GM12878 (cell line): ENCODE results near the gene TC2N.
A peak's percentile ranks its signal among the peaks of the same experiment; 100 is the strongest.

ENCODE experiments used
- BHLHE40 ChIP-seq, 2 experiments: fragments of 450-650 bp in 1 of 2; IDR thresholded peaks; 2 replicates each; pipeline ENCODE4 v1.6.1; 2011 to 2017; ENCODE audit warnings: low read depth in 2 of 2, borderline replicate concordance in 1 of 2, improper control_type of control experiment in 1 of 2, low read length in 1 of 2, mild to moderate bottlenecking in 1 of 2
- CHD2 ChIP-seq: IDR thresholded peaks from 2 replicates; pipeline ENCODE4 v1.6.1; 2011; ENCODE audit warnings: low read depth, low read length, improper control_type of control experiment, borderline replicate concordance
- CTCF ChIP-seq, 3 experiments: IDR thresholded peaks in 2 of 3; conservative IDR thresholded peaks in 1 of 3; 2 replicates each; pipeline ENCODE4 v1.5.1; 2011; ENCODE audit warnings: low read depth in 3 of 3, low read length in 3 of 3, mild to moderate bottlenecking in 3 of 3, control low read depth in 2 of 3, moderate library complexity in 2 of 3, inconsistent platforms in 1 of 3, mixed read lengths in 1 of 3; ENCODE audit not compliant: control insufficient read depth in 2 of 3, insufficient read depth in 1 of 3; ENCODE audit errors: extremely low read depth in 1 of 3
- EP300 ChIP-seq, 2 experiments: fragments of 150-350 bp in 1 of 2; IDR thresholded peaks; 2 replicates each; pipeline ENCODE4 v1.6.1; 2011 to 2012; ENCODE audit warnings: low read depth in 2 of 2, low read length in 2 of 2, borderline replicate concordance in 1 of 2, improper control_type of control experiment in 1 of 2, inconsistent platforms in 1 of 2; ENCODE audit not compliant: control insufficient read depth in 1 of 2
- EZH2 ChIP-seq: IDR thresholded peaks from 2 replicates; pipeline ENCODE4 v1.6.1; 2012; ENCODE audit warnings: low read depth, mild to moderate bottlenecking, control low read depth, inconsistent platforms, low read length, borderline replicate concordance; ENCODE audit not compliant: control insufficient read depth
- MTA2 ChIP-seq: fragments of 450-650 bp; IDR thresholded peaks from 2 replicates; pipeline ENCODE4 v1.6.1; 2016; ENCODE audit warnings: low read depth, mild to moderate bottlenecking, moderate library complexity
- POLR2AphosphoS5 ChIP-seq: IDR thresholded peaks from 2 replicates; pipeline ENCODE4 v1.6.1; 2011; ENCODE audit warnings: mild to moderate bottlenecking, low read length, inconsistent platforms
- RAD21 ChIP-seq: IDR thresholded peaks from 2 replicates; pipeline ENCODE4 v1.6.1; 2011; ENCODE audit warnings: mild to moderate bottlenecking, low read depth, low read length, moderate library complexity; ENCODE audit not compliant: insufficient read depth
- SUZ12 ChIP-seq: fragments of 200-600 bp; sonication (generic); IDR thresholded peaks from one replicate; pipeline ENCODE4 v1.6.1; 2018; ENCODE audit warnings: antibody characterized with exemption, mild to moderate bottlenecking; ENCODE audit not compliant: unreplicated experiment
- TAF1 ChIP-seq: IDR thresholded peaks from 2 replicates; pipeline ENCODE4 v1.6.1; 2011; ENCODE audit warnings: mild to moderate bottlenecking, low read depth, low read length, borderline replicate concordance
- TARDBP ChIP-seq: IDR thresholded peaks from 2 replicates; pipeline ENCODE4 v1.6.1; 2016; ENCODE audit warnings: borderline replicate concordance
- USF2 ChIP-seq: IDR thresholded peaks from 2 replicates; pipeline ENCODE4 v1.6.1; 2011; ENCODE audit warnings: low read depth, low read length, improper control_type of control experiment, borderline replicate concordance
- TF ChIP-seq, protein P1 (sequence below): IDR thresholded peaks from 2 replicates; pipeline ENCODE4 v1.6.1; 2011; ENCODE audit warnings: low read depth, mild to moderate bottlenecking, low read length, moderate library complexity, borderline replicate concordance; ENCODE audit errors: extremely low read depth
- TF ChIP-seq, protein P2 (sequence below): fragments of 450-650 bp; IDR thresholded peaks from 2 replicates; pipeline ENCODE4 v1.6.1; 2017; ENCODE audit warnings: borderline replicate concordance

DNA sequence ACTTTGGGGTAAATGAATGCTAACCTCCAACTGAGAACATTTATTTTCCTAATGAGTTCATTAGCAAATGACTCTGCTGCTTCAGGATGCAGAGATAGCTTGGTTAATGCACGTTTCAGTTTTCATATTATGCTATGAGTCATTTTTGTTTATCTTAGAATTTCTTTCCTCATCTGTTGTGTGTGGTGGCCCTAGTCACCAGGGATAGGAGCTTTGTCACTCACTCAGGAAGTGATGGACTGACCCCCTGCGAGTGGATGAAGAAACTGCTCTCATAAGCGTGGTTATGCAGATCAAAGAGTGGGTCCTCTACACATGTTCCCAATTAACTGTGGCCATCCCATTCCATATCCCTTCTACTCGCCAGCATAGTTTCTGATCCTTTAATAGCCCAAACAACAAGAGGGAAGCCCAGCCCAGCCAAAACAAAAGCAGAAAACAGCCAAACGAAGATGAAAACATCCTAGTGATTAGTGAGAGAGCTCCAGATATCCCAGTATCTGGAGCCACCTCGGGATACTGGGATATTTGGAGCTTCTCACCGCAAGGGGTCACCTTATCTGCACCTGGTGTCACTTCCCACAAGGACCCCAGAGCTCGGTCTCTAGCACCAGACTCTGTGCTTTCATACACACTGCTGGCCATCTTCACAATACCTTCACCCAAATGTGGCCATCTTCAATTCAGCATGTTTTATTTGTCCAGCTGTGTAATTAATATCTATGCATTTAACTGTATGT lies 8.6 kb downstream of the TC2N start:
- no peak for TF ChIP-seq TAF1
- TF ChIP-seq, protein P1, sequence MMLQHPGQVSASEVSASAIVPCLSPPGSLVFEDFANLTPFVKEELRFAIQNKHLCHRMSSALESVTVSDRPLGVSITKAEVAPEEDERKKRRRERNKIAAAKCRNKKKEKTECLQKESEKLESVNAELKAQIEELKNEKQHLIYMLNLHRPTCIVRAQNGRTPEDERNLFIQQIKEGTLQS, result no peak
- TF ChIP-seq RAD21, result peak; percentile 64
- peak in 2 of 3 experiments; percentile 32 to 51; a peak in 4 of 6 replicates for TF ChIP-seq CTCF (IDR thresholded peaks at IDR 0.05 in 2 of 3, conservative IDR thresholded peaks at IDR 0.05 in 1 of 3; ENCODE audit: control insufficient read depth in 2 of 3, extremely low read depth in 1 of 3, insufficient read depth in 1 of 3, low read depth in 3 of 3, low read length in 3 of 3)
- no peak for TF ChIP-seq POLR2AphosphoS5
- no peak for TF ChIP-seq USF2
- TF ChIP-seq TARDBP, result no peak
- TF ChIP-seq, protein P2, sequence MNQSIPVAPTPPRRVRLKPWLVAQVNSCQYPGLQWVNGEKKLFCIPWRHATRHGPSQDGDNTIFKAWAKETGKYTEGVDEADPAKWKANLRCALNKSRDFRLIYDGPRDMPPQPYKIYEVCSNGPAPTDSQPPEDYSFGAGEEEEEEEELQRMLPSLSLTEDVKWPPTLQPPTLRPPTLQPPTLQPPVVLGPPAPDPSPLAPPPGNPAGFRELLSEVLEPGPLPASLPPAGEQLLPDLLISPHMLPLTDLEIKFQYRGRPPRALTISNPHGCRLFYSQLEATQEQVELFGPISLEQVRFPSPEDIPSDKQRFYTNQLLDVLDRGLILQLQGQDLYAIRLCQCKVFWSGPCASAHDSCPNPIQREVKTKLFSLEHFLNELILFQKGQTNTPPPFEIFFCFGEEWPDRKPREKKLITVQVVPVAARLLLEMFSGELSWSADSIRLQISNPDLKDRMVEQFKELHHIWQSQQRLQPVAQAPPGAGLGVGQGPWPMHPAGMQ, result no peak
- no peak for TF ChIP-seq SUZ12
- peak; percentile 32; the same call in 1 of the 2 replicates for TF ChIP-seq MTA2
- TF ChIP-seq EP300 (IDR thresholded peaks at IDR 0.05; ENCODE audit: borderline replicate concordance in 1 of 2, control insufficient read depth in 1 of 2, low read depth in 2 of 2, low read length in 2 of 2), result no peak
- TF ChIP-seq CHD2, result no peak
- TF ChIP-seq BHLHE40 (IDR thresholded peaks at IDR 0.05; ENCODE audit: borderline replicate concordance in 1 of 2, low read depth in 2 of 2, low read length in 1 of 2), result peak; percentile 16 to 38; a peak in 2 of 4 replicates
- no peak for TF ChIP-seq EZH2
